Stimulated activated CD4-positive, alpha-beta T cell treated with anti-CD3 and anti-CD28 coated beads, TNF-alpha, amount 100 ng/mL, for 48 hours (primary cell): ENCODE measurements around the gene DLG1.
"Not testable (repeated sequence)": the region's sequence is repeated elsewhere in the genome, so short reads cannot be mapped to it uniquely, and the experiment has no call there.

Source experiments
- DNase-seq, 3 donors: peaks; one replicate each; pipeline ENCODE4 v3.0.0-alpha.2; 2020; ENCODE audit warnings: low read depth in 3 of 3

DLG1 gene

GRCh38 chr3:197103766-197104165, 194.6 kb downstream of the DLG1 start:
- no peak for DNase-seq

- no peak for DNase-seq
Observed at GRCh38 chr3:197093871-197094270, 204.5 kb downstream of the DLG1 start.

- no peak for DNase-seq
Observed at GRCh38 chr3:197088370-197088769, 210.0 kb downstream of the DLG1 start.

GRCh38 chr3:197085137-197085536, 213.3 kb downstream of the DLG1 start:
- DNase-seq, result peak in 1 of 3 donors; percentile 2

- DNase-seq, result peak; percentile 2 to 28 (median 21)
Observed at GRCh38 chr3:197083486-197083885, 214.9 kb downstream of the DLG1 start.

GRCh38 chr3:197082871-197083270, 215.5 kb downstream of the DLG1 start:
- DNase-seq, result no peak

- DNase-seq, result no peak
Observed at GRCh38 chr3:197080344-197080743, 218.1 kb downstream of the DLG1 start.

- no peak for DNase-seq
Observed at GRCh38 chr3:197076415-197076814, 222.0 kb downstream of the DLG1 start.

- no peak for DNase-seq
Observed at GRCh38 chr3:197068077-197068476, 230.3 kb downstream of the DLG1 start.

GRCh38 chr3:197064771-197065170, 233.6 kb downstream of the DLG1 start:
- no peak for DNase-seq

GRCh38 chr3:197062446-197062845, 236.0 kb downstream of the DLG1 start:
- no peak for DNase-seq

- DNase-seq, result not testable (repeated sequence)
Observed at GRCh38 chr3:197051637-197052036, 246.8 kb downstream of the DLG1 start.

- no peak for DNase-seq
Observed at GRCh38 chr3:197050511-197050910, 247.9 kb downstream of the DLG1 start.

GRCh38 chr3:197042539-197042938, 255.9 kb downstream of the DLG1 start:
- no peak for DNase-seq

GRCh38 chr3:197041875-197042488, 256.4 kb downstream of the DLG1 start:
- no peak for DNase-seq

- no peak for DNase-seq
Observed at GRCh38 chr3:197040658-197041057, 257.8 kb downstream of the DLG1 start.

- no peak for DNase-seq
Observed at GRCh38 chr3:197038679-197039462, 259.5 kb downstream of the DLG1 start.

GRCh38 chr3:197035577-197035976, 262.8 kb downstream of the DLG1 start:
- no peak for DNase-seq

GRCh38 chr3:197034778-197035177, 263.6 kb downstream of the DLG1 start:
- DNase-seq, result not testable (repeated sequence)

GRCh38 chr3:197033764-197034163, 264.6 kb downstream of the DLG1 start:
- not testable (repeated sequence) for DNase-seq

- DNase-seq, result peak; percentile 22 to 39 (median 30)
Observed at GRCh38 chr3:197031315-197032285, 266.8 kb downstream of the DLG1 start.
